ENCODE results near the gene PIH1D2. TPM values are rescaled to one million over a fixed set of nuclear protein-coding genes. Genes with fewer than 3 reads are reported as not detected.

The PIH1D2 gene
- total and polyA plus RNA-seq, 2 of the 8 experiments (the other 6 are each of a cell fraction or from before 2014, with no cell fraction given), result 0.53 to 0.73 TPM

DNA sequence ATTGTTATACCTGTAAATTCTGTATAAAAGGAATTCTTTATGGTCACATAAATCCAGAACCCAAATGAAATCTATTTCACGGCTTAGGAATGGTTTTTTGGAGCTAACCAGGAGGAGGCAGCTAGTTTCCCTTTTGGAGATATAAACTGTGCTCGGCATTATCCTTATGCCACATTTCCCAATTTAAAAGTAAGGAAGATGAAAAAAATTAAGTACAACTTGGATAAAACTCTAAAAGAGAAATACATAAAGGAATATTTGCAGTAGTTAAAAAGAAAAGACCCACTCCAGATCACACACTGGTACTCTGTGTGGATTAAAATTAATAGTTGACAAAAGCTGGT is 30.9 kb downstream of the PIH1D2 start:
- H3K14ac ChIP-seq (ENCODE audit: insufficient read length), result no peak overlapping the region
- H2BK20ac ChIP-seq (ENCODE audit: low read length), result no peak overlapping the region
- no peak overlapping the region for H4K91ac ChIP-seq (replicated peaks; ENCODE audit: insufficient read length, low read length)
- CTCF ChIA-PET (ENCODE audit: partially characterized antibody), result interaction anchor here (1.0 to 1.2 kb wide), 2 partner anchors 439 to 1497 kb away, joined by 3 read pairs; no protein-coding TSS in a partner anchor
- H3K79me1 ChIP-seq (ENCODE audit: low read depth, low read length), result 0 out of 2 replicates have a peak, but pooled peaks cover 2% of the 10 kb centered on the region
- no peak overlapping the region for H3K18ac ChIP-seq (ENCODE audit: extremely low read depth, low read length)
- no peaks in the 10 kb centered on the region for H3K27me3 ChIP-seq (replicated peaks in 1 of 4; ENCODE audit: control insufficient read depth in 3 of 4, extremely low read depth in 1 of 4, insufficient read depth in 3 of 4, low read length in 3 of 4)
- no peak overlapping the region for H2AFZ ChIP-seq (ENCODE audit: low read length)
- no peaks in the 10 kb centered on the region for H3K23me2 ChIP-seq (ENCODE audit: low read depth, low read length)
- no peak overlapping the region for H4K8ac ChIP-seq (ENCODE audit: extremely low read depth, insufficient read depth, low read length)
- H3K23ac ChIP-seq (ENCODE audit: insufficient read length), result no peak overlapping the region
- H2BK120ac ChIP-seq (replicated peaks; ENCODE audit: low read depth, low read length), result no peak overlapping the region
- no peak overlapping the region for H3K56ac ChIP-seq (replicated peaks; ENCODE audit: insufficient read length, low read depth, low read length)
- H2BK5ac ChIP-seq (ENCODE audit: low read depth, low read length), result no peak overlapping the region
- H3K4me2 ChIP-seq (ENCODE audit: insufficient read depth in 1 of 2, low read depth in 2 of 2, low read length in 2 of 2), result no peak overlapping the region
- TF ChIP-seq GTF2F1 (IDR thresholded peaks at IDR 0.05; ENCODE audit: borderline replicate concordance, low read depth, low read length), result no peak
- TF ChIP-seq, protein P1, sequence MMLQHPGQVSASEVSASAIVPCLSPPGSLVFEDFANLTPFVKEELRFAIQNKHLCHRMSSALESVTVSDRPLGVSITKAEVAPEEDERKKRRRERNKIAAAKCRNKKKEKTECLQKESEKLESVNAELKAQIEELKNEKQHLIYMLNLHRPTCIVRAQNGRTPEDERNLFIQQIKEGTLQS (IDR thresholded peaks at IDR 0.05; ENCODE audit: insufficient read depth, low read depth, low read length), result no peak
- no peak for TF ChIP-seq POU5F1 (IDR thresholded peaks at IDR 0.05; ENCODE audit: low read depth, low read length)
- no peak for TF ChIP-seq SP4 (IDR thresholded peaks at IDR 0.05; ENCODE audit: low read length)
- no peak for TF ChIP-seq RFX5 (IDR thresholded peaks at IDR 0.05; ENCODE audit: borderline replicate concordance, low read depth, low read length)
- TF ChIP-seq ASH2L (IDR thresholded peaks at IDR 0.05; ENCODE audit: low read length), result no peak
- no peak for TF ChIP-seq RNF2 (IDR thresholded peaks at IDR 0.05; ENCODE audit: borderline replicate concordance, low read depth, low read length, missing control alignments, poor library complexity, severe bottlenecking)
- TF ChIP-seq SP2 (IDR thresholded peaks at IDR 0.05; ENCODE audit: low read length), result no peak
- TF ChIP-seq SIN3A (conservative IDR thresholded peaks at IDR 0.05 in 1 of 2, IDR thresholded peaks at IDR 0.05 in 1 of 2; ENCODE audit: low read depth in 1 of 2, low read length in 2 of 2), result no peak
- TF ChIP-seq RAD21 (IDR thresholded peaks at IDR 0.05 in 1 of 2, conservative IDR thresholded peaks at IDR 0.05 in 1 of 2; ENCODE audit: low read depth in 2 of 2, low read length in 2 of 2), result no peak
- TF ChIP-seq SIX5 (IDR thresholded peaks at IDR 0.05; ENCODE audit: low read depth, low read length), result no peak
- TF ChIP-seq BRCA1 (IDR thresholded peaks at IDR 0.05; ENCODE audit: low read depth, low read length), result no peak
- no peak for TF ChIP-seq NRF1 (IDR thresholded peaks at IDR 0.05; ENCODE audit: low read depth, low read length)
- FAIRE-seq, result no peak
- peaks cover 0 to 4% of the 10 kb centered on the region in 2 experiments; a peak in 2 of 4 replicates for H3K79me2 ChIP-seq (ENCODE audit: control insufficient read depth in 1 of 2, insufficient read depth in 2 of 2, low read length in 2 of 2)
- no peak overlapping the region for H3K4me3 ChIP-seq (ENCODE audit: extremely low read depth in 1 of 4, insufficient read depth in 2 of 4, low read depth in 3 of 4, low read length in 4 of 4)
- POLR2A ChIA-PET (ENCODE audit: partially characterized antibody), result interaction anchor here (1.1 kb wide), 1 partner anchor 8 kb away, joined by 3 read pairs; no protein-coding TSS in a partner anchor
- no peaks in the 10 kb centered on the region for H4K20me1 ChIP-seq (replicated peaks in 1 of 2; ENCODE audit: control insufficient read depth in 1 of 2, insufficient read depth in 2 of 2, low read length in 2 of 2)
- no peak overlapping the region for H4K5ac ChIP-seq (ENCODE audit: insufficient read length, low read depth, low read length)
- no peak overlapping the region for H3K4ac ChIP-seq (replicated peaks; ENCODE audit: insufficient read length, low read depth, low read length)
- H3K36me3 ChIP-seq (ENCODE audit: control insufficient read depth in 2 of 4, insufficient read depth in 4 of 4, low read length in 3 of 4), result peaks cover 1 to 68% (median 22%) of the 10 kb centered on the region in 4 experiments; a peak in 7 of 8 replicates
- no peak for DNase-seq (ENCODE audit: low read depth in 1 of 2, low spot score in 2 of 2)
- no peak overlapping the region for H3K9ac ChIP-seq (replicated peaks in 1 of 4; ENCODE audit: extremely low read depth in 1 of 4, low read depth in 3 of 4, low read length in 3 of 4)
- H2AK5ac ChIP-seq (ENCODE audit: low read depth, low read length), result no peak overlapping the region
- no peaks in the 10 kb centered on the region for H3K9me3 ChIP-seq (ENCODE audit: insufficient read depth in 2 of 2, low read depth in 1 of 2, low read length in 1 of 2)
- no peak overlapping the region for H3K27ac ChIP-seq (ENCODE audit: low read depth, low read length)
- H2BK12ac ChIP-seq (ENCODE audit: low read depth, low read length), result no peak overlapping the region
- H3K4me1 ChIP-seq (replicated peaks in 1 of 4; ENCODE audit: control insufficient read depth in 3 of 4, insufficient read depth in 4 of 4, low read length in 3 of 4), result no peaks in the 10 kb centered on the region
- WGBS, 2 experiments (ENCODE audit: extremely low coverage in 1 of 2, insufficient coverage in 1 of 2, insufficient read length in 1 of 2, insufficient replicate concordance in 2 of 2, low coverage in 1 of 2, low lambda C conversion rate in 2 of 2, missing lambda C conversion rate in 1 of 2), result 87% methylated on average over 2 of the region's 2 CpGs; no CpG with 5 or more reads in 1 of the 2 experiments
- H2BK15ac ChIP-seq (ENCODE audit: low read length), result no peak overlapping the region

All from H1 (cell line).